Nephron progenitor cell (in vitro differentiated cells): ENCODE data around the gene PRKG2.

Experiments used
- DNase-seq: peaks from one replicate; pipeline ENCODE4 v3.0.0; 2021
- H3K27ac Mint-ChIP-seq: 2 replicates; pipeline ENCODE4 v1.8.0; 2021; ENCODE audit warnings: mild to moderate bottlenecking, moderate library complexity, mixed read lengths
- H3K27me3 Mint-ChIP-seq: 2 replicates; pipeline ENCODE4 v1.8.0; 2021; ENCODE audit warnings: mild to moderate bottlenecking, low read depth, mixed read lengths; ENCODE audit not compliant: poor library complexity
- H3K36me3 Mint-ChIP-seq: 2 replicates; pipeline ENCODE4 v1.8.0; 2021; ENCODE audit warnings: low read depth, mixed read lengths
- H3K4me1 Mint-ChIP-seq: 2 replicates; pipeline ENCODE4 v1.8.0; 2021; ENCODE audit warnings: mixed read lengths
- H3K4me3 Mint-ChIP-seq: 2 replicates; pipeline ENCODE4 v1.8.0; 2021; ENCODE audit warnings: mild to moderate bottlenecking, moderate library complexity, mixed read lengths
- H3K9me3 Mint-ChIP-seq: 2 replicates; pipeline ENCODE4 v1.8.0; 2021; ENCODE audit warnings: mild to moderate bottlenecking, moderate library complexity, mixed read lengths
- CTCF ChIP-seq: fragments of 200-600 bp; sonication (generic); IDR thresholded peaks from 2 replicates; pipeline ENCODE4 v1.5.0; 2021; ENCODE audit warnings: antibody characterized with exemption

Gene PRKG2

GRCh38 chr4:81143183-81143582 lies 71.8 kb downstream of the PRKG2 start:
- Mint-ChIP-seq H3K36me3 (no peaks in the 10 kb centered on the region), H3K4me3 (no peak overlapping the region), H3K9me3 (no peaks in the 10 kb centered on the region), H3K4me1 (peaks cover 10% of the 10 kb centered on the region), H3K27ac (no peak overlapping the region), H3K27me3 (no peaks in the 10 kb centered on the region)
- TF ChIP-seq CTCF = no peak
- DNase-seq = no peak

GRCh38 chr4:81142744-81143143 lies 72.3 kb downstream of the PRKG2 start:
- Mint-ChIP-seq H3K4me1 (peaks cover 10% of the 10 kb centered on the region), H3K9me3 (no peaks in the 10 kb centered on the region), H3K27me3 (no peaks in the 10 kb centered on the region), H3K27ac (peak overlapping the region; percentile 44), H3K4me3 (no peak overlapping the region), H3K36me3 (no peaks in the 10 kb centered on the region)
- no peak for TF ChIP-seq CTCF
- DNase-seq = no peak

GRCh38 chr4:81137894-81138293 lies 77.1 kb downstream of the PRKG2 start:
- no peaks in the 10 kb centered on the region for H3K9me3 Mint-ChIP-seq
- no peak for DNase-seq
- TF ChIP-seq CTCF = no peak
- no peaks in the 10 kb centered on the region for H3K36me3 Mint-ChIP-seq
- H3K4me1 Mint-ChIP-seq = peaks cover 3% of the 10 kb centered on the region
- H3K4me3 Mint-ChIP-seq = no peak overlapping the region
- H3K27me3 Mint-ChIP-seq = no peaks in the 10 kb centered on the region
- no peak overlapping the region for H3K27ac Mint-ChIP-seq

- Mint-ChIP-seq H3K4me3 (no peak overlapping the region), H3K27me3 (no peaks in the 10 kb centered on the region), H3K9me3 (no peaks in the 10 kb centered on the region), H3K27ac (no peak overlapping the region), H3K36me3 (no peaks in the 10 kb centered on the region), H3K4me1 (no peaks in the 10 kb centered on the region)
- no peak for TF ChIP-seq CTCF
- no peak for DNase-seq
Observed at GRCh38 chr4:81137446-81137845, 77.6 kb downstream of the PRKG2 start.

- Mint-ChIP-seq H3K9me3 (no peaks in the 10 kb centered on the region), H3K4me3 (no peak overlapping the region), H3K27me3 (no peaks in the 10 kb centered on the region), H3K36me3 (no peaks in the 10 kb centered on the region), H3K27ac (no peak overlapping the region), H3K4me1 (no peaks in the 10 kb centered on the region)
- DNase-seq = no peak
- TF ChIP-seq CTCF = no peak
Observed at GRCh38 chr4:81136161-81136905, 78.7 kb downstream of the PRKG2 start.

GRCh38 chr4:81135501-81135900 lies 79.5 kb downstream of the PRKG2 start:
- DNase-seq = no peak
- Mint-ChIP-seq H3K27me3 (no peaks in the 10 kb centered on the region), H3K4me1 (peaks cover 6% of the 10 kb centered on the region), H3K27ac (no peak overlapping the region), H3K36me3 (no peaks in the 10 kb centered on the region), H3K4me3 (no peak overlapping the region), H3K9me3 (no peaks in the 10 kb centered on the region)
- TF ChIP-seq CTCF = no peak
